ENCODE results near the gene ERVFRD-1.

ERVFRD-1 gene

GRCh38 chr6:11133281-11133680, 21.8 kb upstream of the ERVFRD-1 start:
- no peak overlapping the region for H3K4me3 ChIP-seq (ENCODE audit: low read length, poor library complexity, severe bottlenecking)
- no peak overlapping the region for H2AFZ ChIP-seq (ENCODE audit: low read length)
- TF ChIP-seq EZH2phosphoT487 (IDR thresholded peaks at IDR 0.05; ENCODE audit: borderline replicate concordance) (no peak), CTCF (conservative IDR thresholded peaks at IDR 0.05; ENCODE audit: low read length) (no peak)
- no peaks in the 10 kb centered on the region for H3K9me3 ChIP-seq (ENCODE audit: insufficient read depth, low read depth, low read length)
- no peaks in the 10 kb centered on the region for H3K9me2 ChIP-seq (replicated peaks; ENCODE audit: low read depth, low read length)
- peaks cover 24% of the 10 kb centered on the region for H3K36me3 ChIP-seq (ENCODE audit: insufficient read depth, low read length)
- no peaks in the 10 kb centered on the region for H3K27me3 ChIP-seq (ENCODE audit: insufficient read depth, low read length, poor library complexity, severe bottlenecking)
- H3F3A ChIP-seq (ENCODE audit: low read depth): no peaks in the 10 kb centered on the region
- no peaks in the 10 kb centered on the region for H3K4me1 ChIP-seq (ENCODE audit: insufficient read depth, low read length, poor library complexity, severe bottlenecking)
- H3K9ac ChIP-seq (ENCODE audit: low read depth, low read length, poor library complexity, severe bottlenecking): no peak overlapping the region
- no peak overlapping the region for H3K4me2 ChIP-seq (ENCODE audit: low read depth, low read length, poor library complexity, severe bottlenecking)
- H3K79me2 ChIP-seq (ENCODE audit: insufficient read depth, low read length): peaks cover 46% of the 10 kb centered on the region
- peaks cover 4% of the 10 kb centered on the region for H4K20me1 ChIP-seq (ENCODE audit: insufficient read depth, low read length, poor library complexity, severe bottlenecking)

- Histone ChIP-seq H3K27me3 (ENCODE audit: insufficient read depth, low read length, poor library complexity, severe bottlenecking) (no peaks in the 10 kb centered on the region), H3K9me2 (replicated peaks; ENCODE audit: low read depth, low read length) (no peaks in the 10 kb centered on the region), H3K4me3 (ENCODE audit: low read length, poor library complexity, severe bottlenecking) (no peak overlapping the region), H3K79me2 (ENCODE audit: insufficient read depth, low read length) (peaks cover 53% of the 10 kb centered on the region), H3K9me3 (ENCODE audit: insufficient read depth, low read depth, low read length) (no peaks in the 10 kb centered on the region), H3F3A (ENCODE audit: low read depth) (no peaks in the 10 kb centered on the region), H3K4me2 (ENCODE audit: low read depth, low read length, poor library complexity, severe bottlenecking) (no peak overlapping the region), H2AFZ (ENCODE audit: low read length) (no peak overlapping the region), H3K4me1 (ENCODE audit: insufficient read depth, low read length, poor library complexity, severe bottlenecking) (no peaks in the 10 kb centered on the region), H4K20me1 (ENCODE audit: insufficient read depth, low read length, poor library complexity, severe bottlenecking) (peaks cover 4% of the 10 kb centered on the region), H3K36me3 (ENCODE audit: insufficient read depth, low read length) (peaks cover 28% of the 10 kb centered on the region), H3K9ac (ENCODE audit: low read depth, low read length, poor library complexity, severe bottlenecking) (no peak overlapping the region)
- TF ChIP-seq CTCF (conservative IDR thresholded peaks at IDR 0.05; ENCODE audit: low read length): no peak
- no peak for TF ChIP-seq EZH2phosphoT487 (IDR thresholded peaks at IDR 0.05; ENCODE audit: borderline replicate concordance)
These were observed 20.8 kb upstream of the ERVFRD-1 start for GRCh38 chr6:11132194-11132888.

GRCh38 chr6:11130605-11131004, 19.1 kb upstream of the ERVFRD-1 start:
- Histone ChIP-seq H3F3A (ENCODE audit: low read depth) (no peaks in the 10 kb centered on the region), H3K36me3 (ENCODE audit: insufficient read depth, low read length) (peaks cover 24% of the 10 kb centered on the region), H3K27me3 (ENCODE audit: insufficient read depth, low read length, poor library complexity, severe bottlenecking) (no peaks in the 10 kb centered on the region), H3K9ac (ENCODE audit: low read depth, low read length, poor library complexity, severe bottlenecking) (no peak overlapping the region), H3K9me3 (ENCODE audit: insufficient read depth, low read depth, low read length) (no peaks in the 10 kb centered on the region), H3K4me2 (ENCODE audit: low read depth, low read length, poor library complexity, severe bottlenecking) (no peak overlapping the region), H3K79me2 (ENCODE audit: insufficient read depth, low read length) (peaks cover 69% of the 10 kb centered on the region), H3K4me3 (ENCODE audit: low read length, poor library complexity, severe bottlenecking) (no peak overlapping the region), H3K9me2 (replicated peaks; ENCODE audit: low read depth, low read length) (no peaks in the 10 kb centered on the region), H2AFZ (ENCODE audit: low read length) (no peak overlapping the region), H3K4me1 (ENCODE audit: insufficient read depth, low read length, poor library complexity, severe bottlenecking) (no peaks in the 10 kb centered on the region), H4K20me1 (ENCODE audit: insufficient read depth, low read length, poor library complexity, severe bottlenecking) (peaks cover 4% of the 10 kb centered on the region)
- TF ChIP-seq EZH2phosphoT487 (IDR thresholded peaks at IDR 0.05; ENCODE audit: borderline replicate concordance) (no peak), CTCF (conservative IDR thresholded peaks at IDR 0.05; ENCODE audit: low read length) (no peak)

All from Loucy (cell line).